H1 (cell line): ENCODE measurements around the gene BIRC5. TPM values are rescaled to one million over a fixed set of nuclear protein-coding genes. Genes with fewer than 3 reads are reported as not detected.

Experiments
- CTCF ChIA-PET: fragments of 300-600 bp; sonication (Branson Sonifier 250); formaldehyde crosslinking; loops from one replicate; lab custom pipeline; 2021; ENCODE audit not compliant: partially characterized antibody; lab: Charles Lee
- POLR2A ChIA-PET: fragments of 300-600 bp; sonication (Branson Sonifier 250); formaldehyde crosslinking; loops from one replicate; lab custom pipeline; 2021; ENCODE audit warnings: inconsistent platforms; ENCODE audit not compliant: partially characterized antibody; lab: Charles Lee
- DNase-seq, 2 experiments: peaks; one replicate each; pipeline versions ENCODE4 v3.0.0 to v3.0.0-alpha.2; 2010 to 2022; ENCODE audit warnings: low spot score in 2 of 2, low read depth in 1 of 2, mixed read lengths in 1 of 2
- FAIRE-seq: peaks from 2 replicates; lab custom pipeline; 2011; peaks lifted over from hg19 to GRCh38; lab: Jason Lieb, UNC
- H2AFZ ChIP-seq: 2 replicates; pipeline ENCODE4 v1.8.1; 2012; ENCODE audit warnings: low read length, inconsistent platforms
- H2AK5ac ChIP-seq: 2 replicates; pipeline ENCODE4 v1.6.1; 2013; ENCODE audit warnings: low read depth, low read length
- H2BK120ac ChIP-seq: replicated peaks from 2 replicates; pipeline ENCODE3; 2013; ENCODE audit warnings: low read depth, low read length, inconsistent platforms
- H2BK12ac ChIP-seq: 2 replicates; pipeline ENCODE4 v1.6.1; 2013; ENCODE audit warnings: low read depth, low read length
- H2BK15ac ChIP-seq: 2 replicates; pipeline ENCODE4 v1.6.1; 2013; ENCODE audit warnings: low read length
- H2BK20ac ChIP-seq: 2 replicates; pipeline ENCODE4 v1.6.1; 2013; ENCODE audit warnings: low read length
- H2BK5ac ChIP-seq: 2 replicates; pipeline ENCODE4 v1.6.1; 2013; ENCODE audit warnings: low read depth, low read length
- H3K14ac ChIP-seq: 2 replicates; pipeline ENCODE4 v1.6.1; 2013; ENCODE audit warnings: inconsistent platforms; ENCODE audit not compliant: insufficient read length
- H3K18ac ChIP-seq: 2 replicates; pipeline ENCODE4 v1.6.1; 2013; ENCODE audit warnings: low read length; ENCODE audit errors: extremely low read depth
- H3K23ac ChIP-seq: 2 replicates; pipeline ENCODE4 v1.6.1; 2013; ENCODE audit warnings: inconsistent platforms; ENCODE audit not compliant: insufficient read length
- H3K23me2 ChIP-seq: 2 replicates; pipeline ENCODE4 v1.6.1; 2013; ENCODE audit warnings: low read depth, low read length
- H3K27ac ChIP-seq: 2 replicates; pipeline ENCODE4 v1.6.1; 2011; ENCODE audit warnings: low read depth, low read length, inconsistent platforms
- H3K27me3 ChIP-seq, 4 experiments: replicated peaks in 1 of 4; 1 replicate in 1 of 4; 2 replicates in 3 of 4; pipeline versions ENCODE4 v1.6.1 to v1.8.1; 2011 to 2013; ENCODE audit warnings: low read length in 3 of 4, mild to moderate bottlenecking in 3 of 4, inconsistent platforms in 2 of 4, mixed read lengths in 2 of 4, moderate library complexity in 1 of 4; ENCODE audit not compliant: control insufficient read depth in 3 of 4, insufficient read depth in 3 of 4; ENCODE audit errors: extremely low read depth in 1 of 4
- H3K36me3 ChIP-seq, 4 experiments: 2 replicates each; pipeline versions ENCODE4 v1.6.1 to v1.8.1; 2011 to 2013; ENCODE audit warnings: mild to moderate bottlenecking in 4 of 4, low read length in 3 of 4, moderate library complexity in 2 of 4, control low read depth in 1 of 4, inconsistent platforms in 1 of 4; ENCODE audit not compliant: insufficient read depth in 4 of 4, control insufficient read depth in 2 of 4
- H3K4ac ChIP-seq: replicated peaks from 2 replicates; pipeline ENCODE3; 2013; ENCODE audit warnings: low read length, low read depth, mixed read lengths, inconsistent platforms; ENCODE audit not compliant: insufficient read length
- H3K4me1 ChIP-seq, 4 experiments: replicated peaks in 1 of 4; 1 replicate in 1 of 4; 2 replicates in 3 of 4; pipeline versions ENCODE4 v1.6.1 to v1.8.1; 2011 to 2013; ENCODE audit warnings: low read length in 3 of 4, inconsistent platforms in 2 of 4, mixed read lengths in 1 of 4; ENCODE audit not compliant: insufficient read depth in 4 of 4, control insufficient read depth in 3 of 4
- H3K4me2 ChIP-seq, 2 experiments: 2 replicates each; pipeline versions ENCODE4 v1.6.1 to v1.8.1; 2011 to 2013; ENCODE audit warnings: low read depth in 2 of 2, low read length in 2 of 2, control low read depth in 1 of 2, inconsistent platforms in 1 of 2, mild to moderate bottlenecking in 1 of 2; ENCODE audit not compliant: insufficient read depth in 1 of 2
- H3K4me3 ChIP-seq, 4 experiments: fragments of 200-600, 300-600 bp in 1 of 4; sonication (generic), shearing (Covaris generic), sonication (Bioruptor Twin) in 1 of 4; 2 replicates each; pipeline versions ENCODE4 v1.5.1 to v1.8.1; 2011 to 2016; ENCODE audit warnings: low read length in 4 of 4, low read depth in 3 of 4, control low read depth in 2 of 4, inconsistent platforms in 2 of 4, mild to moderate bottlenecking in 2 of 4, mixed read lengths in 1 of 4, moderate library complexity in 1 of 4; ENCODE audit not compliant: insufficient read depth in 2 of 4; ENCODE audit errors: extremely low read depth in 1 of 4
- H3K56ac ChIP-seq: replicated peaks from 2 replicates; pipeline ENCODE3; 2013; ENCODE audit warnings: low read depth, mild to moderate bottlenecking, mixed read lengths, low read length, inconsistent platforms; ENCODE audit not compliant: insufficient read length
- H3K79me1 ChIP-seq: 2 replicates; pipeline ENCODE4 v1.6.1; 2013; ENCODE audit warnings: low read depth, low read length, control low read depth
- H3K79me2 ChIP-seq, 2 experiments: 2 replicates each; pipeline versions ENCODE4 v1.6.1 to v1.8.1; 2012 to 2013; ENCODE audit warnings: low read length in 2 of 2, mild to moderate bottlenecking in 2 of 2, inconsistent platforms in 1 of 2; ENCODE audit not compliant: insufficient read depth in 2 of 2, control insufficient read depth in 1 of 2
- H3K9ac ChIP-seq, 4 experiments: replicated peaks in 1 of 4; 1 replicate in 1 of 4; 2 replicates in 3 of 4; pipeline versions ENCODE4 v1.6.1 to v1.8.1; 2011 to 2013; ENCODE audit warnings: low read depth in 3 of 4, low read length in 3 of 4, control low read depth in 2 of 4, mild to moderate bottlenecking in 2 of 4, moderate library complexity in 2 of 4, inconsistent platforms in 1 of 4; ENCODE audit errors: extremely low read depth in 1 of 4
- H3K9me3 ChIP-seq, 2 experiments: 2 replicates each; pipeline versions ENCODE4 v1.6.1 to v1.8.1; 2012 to 2013; ENCODE audit warnings: mild to moderate bottlenecking in 2 of 2, moderate library complexity in 2 of 2, control low read depth in 1 of 2, inconsistent platforms in 1 of 2, low read depth in 1 of 2, low read length in 1 of 2, mixed read lengths in 1 of 2; ENCODE audit not compliant: insufficient read depth in 2 of 2
- H4K20me1 ChIP-seq, 2 experiments: replicated peaks in 1 of 2; 2 replicates each; pipeline versions ENCODE3 to v1.8.1; 2011 to 2013; ENCODE audit warnings: inconsistent platforms in 2 of 2, low read length in 2 of 2, mild to moderate bottlenecking in 1 of 2; ENCODE audit not compliant: insufficient read depth in 2 of 2, control insufficient read depth in 1 of 2
- H4K5ac ChIP-seq: 2 replicates; pipeline ENCODE4 v1.6.1; 2013; ENCODE audit warnings: low read length, low read depth, mixed read lengths, inconsistent platforms; ENCODE audit not compliant: insufficient read length
- H4K8ac ChIP-seq: 2 replicates; pipeline ENCODE4 v1.8.0; 2013; ENCODE audit warnings: mild to moderate bottlenecking, moderate library complexity, low read length, inconsistent platforms; ENCODE audit not compliant: insufficient read depth; ENCODE audit errors: extremely low read depth
- H4K91ac ChIP-seq: replicated peaks from 2 replicates; pipeline ENCODE3; 2013; ENCODE audit warnings: low read length, mixed read lengths, inconsistent platforms; ENCODE audit not compliant: insufficient read length
- ASH2L ChIP-seq: fragments of 200-600, 300-600 bp; sonication (generic); IDR thresholded peaks from one replicate; pipeline ENCODE4 v1.7.1; 2017; ENCODE audit warnings: low read length
- BCL11A ChIP-seq, 2 experiments: IDR thresholded peaks; one replicate each; pipeline ENCODE4 v1.6.1; 2011; ENCODE audit warnings: low read depth in 2 of 2, low read length in 2 of 2, mild to moderate bottlenecking in 2 of 2
- CREB1 ChIP-seq: IDR thresholded peaks from 2 replicates; pipeline ENCODE4 v1.6.1; 2012; ENCODE audit warnings: inconsistent platforms
- MAFK ChIP-seq: IDR thresholded peaks from 2 replicates; pipeline ENCODE4 v1.6.1; 2012; ENCODE audit warnings: low read depth, mild to moderate bottlenecking, improper control_type of control experiment, low read length
- PHF8 ChIP-seq: fragments of 200-600 bp; sonication (generic); conservative IDR thresholded peaks from 2 replicates; pipeline ENCODE4 v1.7.1; 2012; ENCODE audit warnings: low read depth, mild to moderate bottlenecking, inconsistent platforms, low read length, moderate library complexity
- RBBP5 ChIP-seq: IDR thresholded peaks from 2 replicates; pipeline ENCODE4 v1.7.1; 2012; ENCODE audit warnings: low read depth, mild to moderate bottlenecking, inconsistent platforms, low read length, moderate library complexity, borderline replicate concordance
- SAP30 ChIP-seq: fragments of 300-600 bp; sonication (generic); IDR thresholded peaks from 2 replicates; pipeline ENCODE4 v1.7.1; 2012; ENCODE audit warnings: low read length, moderate library complexity, mild to moderate bottlenecking, inconsistent platforms; ENCODE audit not compliant: insufficient read depth, insufficient replicate concordance
- TCF12 ChIP-seq: IDR thresholded peaks from 2 replicates; pipeline ENCODE4 v1.6.1; 2011; ENCODE audit warnings: low read depth, mild to moderate bottlenecking, low read length
- whole genome bisulfite sequencing, 2 experiments: shearing (Covaris generic) in 1 of 2; methylation state at CpG; one replicate each; pipeline versions ENCODE4 v1.1.6 to v1.1.7; 2013 to 2015; ENCODE audit warnings: low lambda C conversion rate in 2 of 2, mixed read lengths in 2 of 2, inconsistent platforms in 1 of 2, low coverage in 1 of 2, missing lambda C conversion rate in 1 of 2; ENCODE audit not compliant: insufficient replicate concordance in 2 of 2, insufficient coverage in 1 of 2, insufficient read length in 1 of 2; ENCODE audit errors: extremely low coverage in 1 of 2, missing lambda C conversion rate in 1 of 2; 5-methylcytosine and 5-hydroxymethylcytosine counted together
- polyA plus RNA-seq, 7 experiments: library from polyadenylated mRNA; depleted of rRNA in 3 of 7; stranded (reverse) in 5 of 7; unstranded in 2 of 7; fragments of >200 nt in 5 of 7; fragments of 200-250 nt in 2 of 7; gene quantifications; 1 replicate in 5 of 7; 2 replicates in 1 of 7; 4 replicates in 1 of 7; pipeline versions ENCODE4 v1.2.1 to v1.2.3, GENCODE V29; 2011 to 2013; ENCODE audit warnings: missing spikeins in 2 of 7, mixed read lengths in 2 of 7
- total RNA-seq: library from RNA; stranded (reverse); fragmentation: NEBNext Ultra II Directional; extraction: Animal tissue kit (Norgen Biotek cat#: 25700); gene quantifications from 2 replicates; pipeline ENCODE4 v1.2.1, GENCODE V29; 2021
- TF ChIP-seq, protein P1 (sequence below): IDR thresholded peaks from 2 replicates; pipeline ENCODE4 v1.6.1; 2012; ENCODE audit warnings: inconsistent platforms

Gene BIRC5
- total and polyA plus RNA-seq, 2 of the 8 experiments (the other 6 are each of a cell fraction or from before 2014, with no cell fraction given): 42.2 to 108 TPM

DNA sequence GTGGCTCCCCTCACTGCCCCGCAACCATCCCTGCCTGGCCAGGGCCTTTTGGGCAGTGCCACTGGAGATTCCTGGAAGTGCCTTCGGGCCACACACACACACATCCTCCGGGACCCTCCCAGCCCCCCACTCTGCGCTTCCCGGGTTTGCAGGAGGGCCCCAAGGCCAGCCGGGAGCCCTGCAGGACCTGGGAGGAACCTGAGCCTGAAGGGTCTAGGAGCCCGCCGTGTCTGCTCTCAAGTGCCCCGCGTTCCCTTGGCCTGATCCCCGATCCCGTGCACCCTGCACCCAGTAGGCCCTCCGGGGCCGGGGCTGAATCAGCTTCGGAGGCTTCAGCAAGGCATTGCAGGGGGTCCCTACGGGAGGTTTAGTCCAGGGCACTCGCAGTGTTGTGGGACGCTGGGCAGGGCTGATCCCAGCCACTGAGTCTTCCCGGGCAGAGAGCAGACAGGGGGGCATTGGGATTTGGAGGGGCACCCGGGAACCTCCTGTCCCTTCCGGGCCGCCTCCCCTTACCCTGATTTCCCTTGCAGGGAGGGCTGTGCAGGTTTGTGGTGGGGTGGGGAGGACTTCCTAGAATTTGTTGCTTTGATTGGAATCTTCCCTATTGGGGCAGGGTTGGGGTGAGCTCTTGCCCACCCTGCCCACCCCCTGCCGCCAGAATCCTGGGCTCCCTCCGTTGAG lies 54.3 kb downstream of the BIRC5 start:
- peak in 1 of 2 experiments; percentile 66 for DNase-seq
- Histone ChIP-seq H2BK5ac (peak overlapping the region; percentile 80; the same call in 1 of the 2 replicates), H3K27me3 (peaks cover 0 to 2% (median 0%) of the 10 kb centered on the region in 4 experiments; a peak in 4 of 7 replicates), H2BK120ac (no peak overlapping the region), H4K91ac (peak overlapping the region; percentile 75), H4K20me1 (no peaks in the 10 kb centered on the region), H3K4ac (peak overlapping the region; percentile 70), H2AFZ (no peak overlapping the region), H3K18ac (peak overlapping the region; percentile 85), H4K5ac (no peak overlapping the region), H2BK12ac (peak overlapping the region; percentile 94; the same call in 1 of the 2 replicates), H2BK15ac (peak overlapping the region; percentile 72; the same call in 1 of the 2 replicates), H3K4me3 (peak overlapping the region in 1 of 4 experiments; percentile 42; a peak in 2 of 8 replicates), H2AK5ac (no peak overlapping the region), H4K8ac (peak overlapping the region; percentile 41; the same call in 1 of the 2 replicates), H3K27ac (no peak overlapping the region), H3K14ac (no peak overlapping the region), H3K23ac (no peak overlapping the region), H3K56ac (no peak overlapping the region), H3K23me2 (no peaks in the 10 kb centered on the region; the same call in 1 of the 2 replicates), H3K79me1 (no peaks in the 10 kb centered on the region), H3K36me3 (no peaks in the 10 kb centered on the region), H3K9ac (no peak overlapping the region), H3K4me1 (peaks cover 16 to 63% (median 51%) of the 10 kb centered on the region in 4 experiments), H3K9me3 (no peaks in the 10 kb centered on the region), H3K4me2 (peak overlapping the region; percentile 55 to 60), H2BK20ac (peak overlapping the region; percentile 72; the same call in 1 of the 2 replicates), H3K79me2 (no peaks in the 10 kb centered on the region)
- ChIA-PET POLR2A (interaction anchor here (0.8 to 2.6 kb wide), 6 partner anchors 9 to 97 kb away, joined by 3 to 23 read pairs (median 6); no protein-coding TSS in a partner anchor), CTCF (interaction anchor here (1.1 to 7.8 kb wide), 6 partner anchors 13 to 153 kb away, joined by 4 to 50 read pairs (median 6); no protein-coding TSS in a partner anchor)
- FAIRE-seq: no peak
- 47% methylated on average over 21 of the region's 24 CpGs; no CpG with 5 or more reads in 1 of the 2 experiments for WGBS, 2 experiments
- TF ChIP-seq TCF12: no peak
- TF ChIP-seq RBBP5: no peak
- no peak for TF ChIP-seq ASH2L
- no peak for TF ChIP-seq CREB1
- TF ChIP-seq MAFK: no peak
- TF ChIP-seq, protein P1, sequence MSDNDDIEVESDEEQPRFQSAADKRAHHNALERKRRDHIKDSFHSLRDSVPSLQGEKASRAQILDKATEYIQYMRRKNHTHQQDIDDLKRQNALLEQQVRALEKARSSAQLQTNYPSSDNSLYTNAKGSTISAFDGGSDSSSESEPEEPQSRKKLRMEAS: no peak
- TF ChIP-seq PHF8: no peak
- no peak for TF ChIP-seq BCL11A (IDR thresholded peaks at IDR 0.05; ENCODE audit: low read depth in 2 of 2, low read length in 2 of 2)
- no peak for TF ChIP-seq SAP30
